Heart left ventricle (tissue), 16 donors: ENCODE results near the gene NEDD4L. TPM values are rescaled to one million over a fixed set of nuclear protein-coding genes. Genes with fewer than 3 reads are reported as not detected.

Experiments used
- ATAC-seq, 4 donors: fragments of 200-7000 bp; cut with Tn5 transposase; one replicate each; pipeline ENCODE4 v1.9.1; 2020 to 2022; ENCODE audit warnings: moderate library complexity in 4 of 4, mild to moderate bottlenecking in 3 of 4, moderate number of reproducible peaks in 1 of 4
- DNase-seq, 5 donors: peaks; one replicate each; pipeline ENCODE4 v3.0.0-alpha.2; 2020
- H3K27ac ChIP-seq, 12 donors: fragments of 200-600 bp; sonication (generic) in 4 of 12; one replicate each; pipeline versions ENCODE4 v1.5.0 to v1.8.0; 2016 to 2022; ENCODE audit warnings: mild to moderate bottlenecking in 2 of 12
- H3K27me3 ChIP-seq, 9 donors: fragments of 200-600 bp; sonication (generic) in 2 of 9; one replicate each; pipeline versions ENCODE4 v1.5.1 to v1.8.0; 2016 to 2022; ENCODE audit warnings: mild to moderate bottlenecking in 3 of 9
- H3K36me3 ChIP-seq, 9 donors: fragments of 200-600 bp; sonication (generic) in 2 of 9; one replicate each; pipeline versions ENCODE4 v1.5.0 to v1.8.0; 2018 to 2022; ENCODE audit warnings: mild to moderate bottlenecking in 2 of 9
- H3K4me1 ChIP-seq, 12 donors: fragments of 200-600 bp; sonication (generic) in 4 of 12; one replicate each; pipeline versions ENCODE4 v1.5.0 to v1.8.0; 2016 to 2022; ENCODE audit warnings: mild to moderate bottlenecking in 3 of 12
- H3K4me3 ChIP-seq, 12 donors: fragments of 200-600 bp; sonication (generic) in 4 of 12; one replicate each; pipeline versions ENCODE4 v1.5.0 to v1.8.0; 2017 to 2022; ENCODE audit warnings: mild to moderate bottlenecking in 9 of 12, moderate library complexity in 4 of 12
- H3K9me3 ChIP-seq, 12 donors: fragments of 200-600 bp; sonication (generic) in 4 of 12; one replicate each; pipeline versions ENCODE4 v1.5.0 to v1.8.0; 2016 to 2022; ENCODE audit warnings: mild to moderate bottlenecking in 1 of 12
- POLR2A ChIP-seq, 2 donors: fragments of 450-650 bp; IDR thresholded peaks; one replicate each; pipeline ENCODE4 v1.6.1; 2017; ENCODE audit warnings: antibody characterized with exemption in 2 of 2, mild to moderate bottlenecking in 2 of 2, moderate library complexity in 2 of 2
- WGBS, 4 donors: extraction: QIAGEN DNeasy Blood & Tissue Kit in 2 of 4; methylation state at CpG; one replicate each; pipeline versions ENCODE4 v1.1.5 to v1.1.7; 2013 to 2018; 5-methylcytosine and 5-hydroxymethylcytosine counted together
- intact Hi-C, 10 donors: fragments of 100-400 bp; cut with DNase I; formaldehyde crosslinking; loops; one replicate each; pipeline versions ENCODE4 v1.11.1 to v1.14.2; 2022
- polyA plus RNA-seq, 2 donors: library from polyadenylated mRNA; stranded (reverse); fragments of 200-250 nt; gene quantifications; one replicate each; pipeline ENCODE4 v1.2.3, GENCODE V29; 2013
- total RNA-seq, 9 donors: library from RNA; depleted of rRNA in 2 of 9; stranded (reverse); fragments of >200 nt in 2 of 9; fragmentation: NEBNext Ultra II Directional in 3 of 9; extraction: Animal tissue kit (Norgen Biotek cat#: 25700) in 3 of 9; gene quantifications; one replicate each; pipeline versions ENCODE4 v1.1.0 to v1.2.4, GENCODE V29; 2016 to 2023
- TF ChIP-seq, protein P1 (sequence below), 12 donors: fragments of 200-600 bp; sonication (generic) in 4 of 12; IDR thresholded peaks; one replicate each; pipeline versions ENCODE4 v1.5.0 to v1.8.0; 2018 to 2022; ENCODE audit warnings: antibody characterized with exemption in 12 of 12, mild to moderate bottlenecking in 5 of 12
- donor health status: ischemic (EF 13 %, LVEDD 7.1; RV severe dilation, severe dysfunction).
- donor health status: healthy with polysubstance abuse.
- donor health status: DM: no; HTN: yes; CAD: no.
- donor health status: DM: no; HTN: no; CAD: no.
- donor health status: ischemic (EF 25% LVEDD 6.9; RV normal size, moderate dysfunction).
- donor health status: ischemic (EF 25% LVEDD 5.7; RV mildly dilated, moderate dysfunction).
- donor health status: healthy.
- donor health status: DM: yes; HTN: yes; CAD: no.
- donor health status: ischemic (EF 35%, LVEDD 5.7; RV mildly dilated, moderate dysfunction).
- donor health status: nonischemic (EF 11% LVEDD 7.7; RV severe dilation, severe dysfunction).
- donor health status: DM: yes; HTN: yes; CAD: no.
- donor health status: PGD.
- donor health status: ischemic (EF 29% LVEDD 5.4; RV normal size, mild dysfunction).
- donor health status: nonischemic (EF 23%, LVEDD 6.1; RV moderate dilation, normal function).

NEDD4L gene
- total and polyA plus RNA-seq, 11 donors = 14.7 to 64.1 (median 51.7) TPM

DNA sequence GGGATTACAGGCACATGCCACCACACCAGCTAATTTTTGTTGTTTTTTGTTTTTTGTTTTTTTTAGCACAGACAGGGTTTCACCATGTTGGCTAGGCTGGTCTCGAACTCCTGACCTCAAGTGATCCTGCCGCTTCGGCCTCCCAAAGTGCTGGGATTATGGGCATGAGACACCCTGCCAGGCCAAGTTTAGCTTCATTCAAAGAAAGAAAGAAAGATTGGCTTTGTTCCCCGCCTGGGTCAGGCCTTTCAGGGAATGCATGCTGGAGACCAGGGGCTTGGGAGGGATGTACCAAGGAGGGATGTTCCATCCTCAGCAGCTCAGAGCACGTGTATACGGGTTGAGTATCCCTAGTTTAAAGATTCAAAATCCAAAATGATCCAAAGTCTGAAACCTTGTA lies 301.8 kb downstream of the NEDD4L start:
- no peak for ATAC-seq

DNA sequence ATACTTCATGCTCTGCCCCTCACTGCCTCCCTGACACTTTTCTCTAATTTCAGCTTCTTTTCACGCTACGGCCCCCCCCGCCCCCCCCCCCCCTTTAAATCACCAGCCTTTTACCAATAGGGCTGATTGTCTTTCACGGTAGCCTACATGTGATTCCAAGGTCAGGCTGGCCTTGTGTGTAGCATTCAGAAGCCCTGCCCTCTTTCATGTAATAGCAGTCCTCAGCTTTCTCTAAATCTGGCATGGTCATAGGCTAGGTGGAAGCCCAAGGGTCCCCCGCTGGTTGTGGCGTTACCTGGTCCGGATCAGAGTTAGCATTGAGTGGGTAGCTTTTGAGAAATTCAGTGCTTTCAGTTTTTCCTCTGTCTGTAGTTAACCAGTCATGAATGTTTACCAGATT lies 303.1 kb downstream of the NEDD4L start:
- no peak overlapping the region for H3K4me3 ChIP-seq
- peak; percentile 35 to 62 (median 42) for ATAC-seq
- intact Hi-C loops = loop anchor here in 1 of 10 donors (10.0 kb wide), 1 partner anchor 148 kb away; no protein-coding TSS in a partner anchor
- TF ChIP-seq, protein P1, sequence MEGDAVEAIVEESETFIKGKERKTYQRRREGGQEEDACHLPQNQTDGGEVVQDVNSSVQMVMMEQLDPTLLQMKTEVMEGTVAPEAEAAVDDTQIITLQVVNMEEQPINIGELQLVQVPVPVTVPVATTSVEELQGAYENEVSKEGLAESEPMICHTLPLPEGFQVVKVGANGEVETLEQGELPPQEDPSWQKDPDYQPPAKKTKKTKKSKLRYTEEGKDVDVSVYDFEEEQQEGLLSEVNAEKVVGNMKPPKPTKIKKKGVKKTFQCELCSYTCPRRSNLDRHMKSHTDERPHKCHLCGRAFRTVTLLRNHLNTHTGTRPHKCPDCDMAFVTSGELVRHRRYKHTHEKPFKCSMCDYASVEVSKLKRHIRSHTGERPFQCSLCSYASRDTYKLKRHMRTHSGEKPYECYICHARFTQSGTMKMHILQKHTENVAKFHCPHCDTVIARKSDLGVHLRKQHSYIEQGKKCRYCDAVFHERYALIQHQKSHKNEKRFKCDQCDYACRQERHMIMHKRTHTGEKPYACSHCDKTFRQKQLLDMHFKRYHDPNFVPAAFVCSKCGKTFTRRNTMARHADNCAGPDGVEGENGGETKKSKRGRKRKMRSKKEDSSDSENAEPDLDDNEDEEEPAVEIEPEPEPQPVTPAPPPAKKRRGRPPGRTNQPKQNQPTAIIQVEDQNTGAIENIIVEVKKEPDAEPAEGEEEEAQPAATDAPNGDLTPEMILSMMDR (IDR thresholded peaks at IDR 0.05) = no peak
- no peak for TF ChIP-seq POLR2A (IDR thresholded peaks at IDR 0.05)
- 53 to 88% (median 71%) methylated on average over 7 of the region's 7 CpGs for WGBS, 4 donors
- DNase-seq = no peak
- peak overlapping the region in 1 of 12 donors; percentile 20 for H3K27ac ChIP-seq
- peaks cover 0 to 16% (median 0%) of the 10 kb centered on the region in 12 donors for H3K4me1 ChIP-seq
- peaks cover 0 to 39% (median 11%) of the 10 kb centered on the region in 9 donors for H3K36me3 ChIP-seq
- no peaks in the 10 kb centered on the region for H3K27me3 ChIP-seq
- no peaks in the 10 kb centered on the region for H3K9me3 ChIP-seq

More for the DNA sequence above, 301.8 kb downstream of the NEDD4L start:
- no peak overlapping the region for H3K4me3 ChIP-seq
- intact Hi-C loops = loop anchor here in 1 of 10 donors (10.0 kb wide), 1 partner anchor 149 kb away; no protein-coding TSS in a partner anchor
- no peak for TF ChIP-seq POLR2A (IDR thresholded peaks at IDR 0.05)
- TF ChIP-seq, protein P1 (IDR thresholded peaks at IDR 0.05) = no peak
- H3K4me1 ChIP-seq = peaks cover 0 to 16% (median 0%) of the 10 kb centered on the region in 12 donors
- no peaks in the 10 kb centered on the region for H3K27me3 ChIP-seq
- no peaks in the 10 kb centered on the region for H3K9me3 ChIP-seq
- no peak for DNase-seq
- H3K27ac ChIP-seq = no peak overlapping the region
- 82 to 91% (median 82%) methylated on average over 5 to 6 of the region's 6 CpGs for WGBS, 4 donors
- peaks cover 0 to 39% (median 5%) of the 10 kb centered on the region in 9 donors for H3K36me3 ChIP-seq

DNA sequence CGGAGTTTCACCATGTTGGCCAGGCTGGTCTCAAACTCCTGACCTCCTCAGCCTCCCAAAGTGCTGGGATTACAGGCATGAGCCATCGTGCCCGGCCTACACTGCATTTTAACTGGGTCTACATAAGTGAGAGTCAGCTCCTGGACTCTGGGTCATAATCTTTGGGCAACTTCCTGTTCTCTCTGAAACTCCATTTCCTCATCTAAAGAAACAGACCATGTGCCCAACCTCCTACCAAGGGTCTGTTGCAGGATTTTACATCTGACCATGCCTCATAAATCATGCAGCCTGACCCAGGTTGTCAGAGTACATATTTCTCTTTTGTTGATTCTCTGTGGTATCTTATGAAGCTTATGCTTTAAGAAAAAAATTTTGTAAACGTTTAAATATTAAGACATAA lies 304.5 kb downstream of the NEDD4L start:
- Histone ChIP-seq H3K36me3 (peaks cover 0 to 43% (median 14%) of the 10 kb centered on the region in 9 donors), H3K9me3 (no peaks in the 10 kb centered on the region), H3K4me1 (peaks cover 0 to 16% (median 0%) of the 10 kb centered on the region in 12 donors), H3K27me3 (no peaks in the 10 kb centered on the region), H3K27ac (no peak overlapping the region), H3K4me3 (no peak overlapping the region)
- WGBS, 4 donors = 80 to 88% (median 83%) methylated on average over 4 of the region's 4 CpGs
- DNase-seq (no peak), ATAC-seq (no peak)
- intact Hi-C loops = loop anchor here in 1 of 10 donors (10.0 kb wide), 1 partner anchor 146 kb away; no protein-coding TSS in a partner anchor
- TF ChIP-seq, protein P1 (IDR thresholded peaks at IDR 0.05) = no peak
- TF ChIP-seq POLR2A (IDR thresholded peaks at IDR 0.05) = no peak

DNA sequence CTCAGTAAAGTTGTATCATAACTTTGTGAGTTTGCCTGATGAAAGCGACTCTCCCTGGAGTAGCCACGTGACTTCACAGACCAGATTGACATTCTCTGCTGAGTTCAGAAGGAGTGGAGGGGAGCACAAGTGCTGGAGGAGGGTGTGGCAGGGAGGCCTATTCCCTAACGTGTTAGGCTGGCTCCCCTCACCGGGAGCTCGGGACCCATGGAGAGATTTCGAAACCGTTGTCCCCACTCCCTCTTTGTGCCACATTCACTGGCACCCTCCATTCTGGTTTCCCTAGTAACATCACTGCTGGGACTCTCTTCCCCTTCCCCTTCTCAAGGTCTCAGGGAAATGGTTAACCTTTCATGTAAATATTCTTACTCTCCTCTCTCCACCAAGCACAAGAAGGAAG lies 304.9 kb downstream of the NEDD4L start:
- ATAC-seq = peak in 1 of 4 donors; percentile 26
- intact Hi-C loops = loop anchor here in 1 of 10 donors (10.0 kb wide), 1 partner anchor 146 kb away; no protein-coding TSS in a partner anchor
- H3K4me1 ChIP-seq = peaks cover 0 to 16% (median 0%) of the 10 kb centered on the region in 12 donors
- no peak overlapping the region for H3K27ac ChIP-seq
- TF ChIP-seq, protein P1 (IDR thresholded peaks at IDR 0.05) = no peak
- TF ChIP-seq POLR2A (IDR thresholded peaks at IDR 0.05) = no peak
- DNase-seq = no peak
- H3K4me3 ChIP-seq = no peak overlapping the region
- H3K9me3 ChIP-seq = no peaks in the 10 kb centered on the region
- no peaks in the 10 kb centered on the region for H3K27me3 ChIP-seq
- WGBS, 4 donors = 74 to 84% (median 76%) methylated on average over 7 of the region's 7 CpGs
- H3K36me3 ChIP-seq = peaks cover 0 to 47% (median 17%) of the 10 kb centered on the region in 9 donors
